Medulla oblongata (tissue), 1 donor: ENCODE results near the gene CDH6.

Experiments used
- DNase-seq: peaks from one replicate; pipeline ENCODE4 v3.0.0-alpha.2; 2015; ENCODE audit errors: extremely low spot score

The CDH6 gene

DNA sequence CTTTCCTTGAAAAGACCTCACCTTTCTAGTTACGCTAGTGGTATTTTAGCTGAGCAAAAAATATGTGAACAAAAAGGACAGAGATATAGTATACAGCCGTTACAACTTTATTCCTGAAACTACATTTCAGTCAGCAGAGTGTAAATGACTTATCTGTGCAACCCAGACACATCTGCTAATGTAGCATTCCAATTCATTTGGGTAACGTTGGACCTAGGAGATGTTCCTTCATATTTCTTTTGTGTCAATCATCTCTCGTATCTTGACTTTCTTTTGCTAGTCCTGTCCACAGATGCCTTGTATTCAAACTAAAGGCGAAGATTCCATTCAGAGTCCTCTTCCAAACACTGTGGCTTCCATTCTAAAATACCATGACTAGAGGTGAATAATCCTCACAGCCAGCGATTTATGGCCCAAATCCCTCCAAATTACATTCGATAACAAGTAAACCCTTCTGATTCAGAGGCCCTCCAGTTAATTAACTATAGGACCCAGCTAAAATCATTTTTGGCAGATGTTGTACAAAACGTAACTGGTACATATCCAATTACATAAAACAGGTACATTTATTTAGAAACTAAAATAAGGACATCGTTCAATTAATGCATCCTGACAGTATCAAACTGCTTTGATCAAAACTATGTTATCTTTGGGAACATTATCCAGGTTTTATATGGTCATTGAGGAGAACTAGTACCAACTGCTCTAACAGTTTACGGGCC, 182.7 kb downstream of the CDH6 start:
- DNase-seq, result no peak

DNA sequence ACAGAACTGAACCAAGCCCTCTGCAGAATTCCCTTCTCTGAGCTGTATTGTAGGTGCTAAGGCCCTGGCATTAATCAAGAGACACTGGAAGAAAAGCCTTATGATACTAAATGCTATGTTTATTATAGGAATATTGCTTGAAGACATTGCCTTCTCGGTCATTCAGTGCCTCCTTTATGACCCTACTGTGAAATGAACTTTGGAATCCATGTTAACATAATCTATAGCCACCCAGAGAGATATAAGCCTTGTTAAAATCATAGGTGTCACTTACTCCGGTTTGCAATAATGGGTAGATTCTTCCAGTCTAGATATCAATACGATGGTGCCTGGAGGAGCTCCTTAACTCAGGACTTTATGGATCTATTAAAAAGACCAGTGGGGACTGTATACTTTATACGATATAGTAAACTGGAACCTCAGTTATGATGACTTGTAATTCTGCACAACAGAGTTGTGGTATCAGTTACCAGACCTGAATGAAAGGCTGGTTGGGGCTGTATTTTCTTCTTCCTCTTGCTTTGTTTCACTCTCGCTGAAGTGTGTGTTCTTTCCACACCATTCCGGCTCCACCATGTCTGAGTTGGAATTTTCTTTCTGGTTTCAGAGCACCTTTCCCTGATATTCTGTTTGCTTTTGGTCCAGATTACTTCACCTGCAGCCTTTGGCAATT, 183.9 kb downstream of the CDH6 start:
- DNase-seq, result no peak

DNA sequence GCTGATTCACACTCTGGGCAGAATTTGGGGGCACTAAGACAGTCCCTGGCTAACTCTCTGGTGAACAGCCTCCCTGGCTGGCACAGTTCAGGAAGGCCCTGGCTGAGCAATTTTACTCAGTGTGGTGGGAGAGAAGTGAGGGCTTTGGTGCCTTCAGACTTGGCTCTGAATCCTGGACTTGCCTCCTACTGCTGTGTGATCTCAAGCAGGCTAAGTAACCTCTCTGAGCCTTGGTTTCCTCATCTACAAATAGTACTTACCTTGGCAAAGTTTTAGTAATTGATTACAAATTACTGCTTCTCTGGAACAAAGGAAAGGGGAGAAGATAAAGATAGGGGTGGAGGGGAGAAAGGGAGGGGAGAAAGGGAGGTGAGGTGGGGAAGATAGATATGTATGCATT, 184.7 kb downstream of the CDH6 start:
- no peak for DNase-seq
